Measurements from ENCODE around the gene WT1. TPM values are rescaled to one million over a fixed set of nuclear protein-coding genes. Genes with fewer than 3 reads are reported as not detected.

WT1 gene
- total RNA-seq, 4 donors from 2014 or later: 0.33 to 0.40 TPM; not detected in 2

DNA sequence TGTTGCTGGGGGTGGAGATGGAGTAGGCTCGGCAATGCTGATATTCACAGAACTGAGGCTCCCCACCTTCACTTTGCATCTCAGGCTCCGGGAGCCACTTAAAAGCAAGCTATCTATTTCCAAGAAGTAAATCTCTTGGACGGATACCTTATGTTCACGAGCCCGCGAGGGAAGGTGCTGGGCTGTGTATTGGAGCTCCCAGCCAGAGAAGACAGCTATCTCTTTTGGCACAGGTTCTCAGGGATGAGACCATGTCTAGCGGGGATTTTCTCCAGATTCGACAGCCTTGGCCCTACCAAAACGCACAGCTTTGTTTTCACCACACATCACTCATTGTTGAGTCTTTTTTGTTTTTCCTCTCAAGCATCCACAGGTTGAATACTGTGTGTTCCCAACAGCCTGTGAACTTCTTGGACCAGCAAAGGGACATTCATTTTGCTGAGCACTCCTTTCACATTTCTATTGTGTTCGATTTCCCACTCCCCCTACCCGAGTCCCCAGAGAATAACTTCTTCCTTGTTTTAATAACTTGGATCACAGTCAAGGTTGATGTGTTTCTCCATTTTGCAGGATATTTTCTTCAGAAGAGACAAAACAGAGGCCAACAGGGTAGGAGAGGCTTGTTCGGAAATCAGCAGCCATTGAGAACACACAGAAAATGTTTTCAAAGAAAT, 23.3 kb downstream of the WT1 start:
- Histone ChIP-seq H3K27me3 (no peaks in the 10 kb centered on the region), H3K9me3 (no peaks in the 10 kb centered on the region), H3K4me3 (replicated peaks in 1 of 3) (no peak overlapping the region), H3K36me3 (no peaks in the 10 kb centered on the region), H3K27ac (no peak overlapping the region), H3K4me1 (no peaks in the 10 kb centered on the region)
- intact Hi-C loops (cut with DNase I): no loop called here
- TF ChIP-seq, protein P1, sequence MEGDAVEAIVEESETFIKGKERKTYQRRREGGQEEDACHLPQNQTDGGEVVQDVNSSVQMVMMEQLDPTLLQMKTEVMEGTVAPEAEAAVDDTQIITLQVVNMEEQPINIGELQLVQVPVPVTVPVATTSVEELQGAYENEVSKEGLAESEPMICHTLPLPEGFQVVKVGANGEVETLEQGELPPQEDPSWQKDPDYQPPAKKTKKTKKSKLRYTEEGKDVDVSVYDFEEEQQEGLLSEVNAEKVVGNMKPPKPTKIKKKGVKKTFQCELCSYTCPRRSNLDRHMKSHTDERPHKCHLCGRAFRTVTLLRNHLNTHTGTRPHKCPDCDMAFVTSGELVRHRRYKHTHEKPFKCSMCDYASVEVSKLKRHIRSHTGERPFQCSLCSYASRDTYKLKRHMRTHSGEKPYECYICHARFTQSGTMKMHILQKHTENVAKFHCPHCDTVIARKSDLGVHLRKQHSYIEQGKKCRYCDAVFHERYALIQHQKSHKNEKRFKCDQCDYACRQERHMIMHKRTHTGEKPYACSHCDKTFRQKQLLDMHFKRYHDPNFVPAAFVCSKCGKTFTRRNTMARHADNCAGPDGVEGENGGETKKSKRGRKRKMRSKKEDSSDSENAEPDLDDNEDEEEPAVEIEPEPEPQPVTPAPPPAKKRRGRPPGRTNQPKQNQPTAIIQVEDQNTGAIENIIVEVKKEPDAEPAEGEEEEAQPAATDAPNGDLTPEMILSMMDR (IDR thresholded peaks at IDR 0.05): no peak
- TF ChIP-seq POLR2A (IDR thresholded peaks at IDR 0.05): no peak
- DNase-seq: no peak
- WGBS, 2 donors: 84 to 88% methylated on average over 12 of the region's 12 CpGs

DNA sequence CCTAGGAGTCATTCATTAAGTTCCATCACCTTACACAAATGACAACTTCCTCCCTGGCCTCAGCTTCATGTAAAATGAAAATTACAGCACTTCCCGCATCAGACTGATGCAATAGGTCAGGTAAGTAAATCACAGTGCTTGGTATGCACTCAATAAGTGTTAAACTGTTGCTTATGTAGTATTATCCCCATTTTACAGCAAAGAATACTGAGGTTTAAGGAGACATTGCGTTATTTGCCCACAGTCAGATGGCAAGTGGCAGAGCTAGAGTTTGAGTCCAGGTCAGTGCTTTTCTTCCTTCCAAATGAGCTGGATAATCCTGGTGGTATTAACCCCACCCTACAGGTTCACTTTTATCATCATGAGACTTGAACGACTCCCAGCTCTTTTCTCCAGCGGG, 29.7 kb downstream of the WT1 start:
- 86 to 90% methylated on average over 4 of the region's 4 CpGs for WGBS, 2 donors
- Histone ChIP-seq H3K27me3 (no peaks in the 10 kb centered on the region), H3K9me3 (no peaks in the 10 kb centered on the region), H3K27ac (no peak overlapping the region), H3K4me3 (replicated peaks in 1 of 3) (no peak overlapping the region), H3K4me1 (no peaks in the 10 kb centered on the region), H3K36me3 (no peaks in the 10 kb centered on the region)
- TF ChIP-seq, protein P1 (IDR thresholded peaks at IDR 0.05): no peak
- TF ChIP-seq POLR2A (IDR thresholded peaks at IDR 0.05): no peak
- intact Hi-C loops (cut with DNase I): no loop called here
- no peak for DNase-seq

DNA sequence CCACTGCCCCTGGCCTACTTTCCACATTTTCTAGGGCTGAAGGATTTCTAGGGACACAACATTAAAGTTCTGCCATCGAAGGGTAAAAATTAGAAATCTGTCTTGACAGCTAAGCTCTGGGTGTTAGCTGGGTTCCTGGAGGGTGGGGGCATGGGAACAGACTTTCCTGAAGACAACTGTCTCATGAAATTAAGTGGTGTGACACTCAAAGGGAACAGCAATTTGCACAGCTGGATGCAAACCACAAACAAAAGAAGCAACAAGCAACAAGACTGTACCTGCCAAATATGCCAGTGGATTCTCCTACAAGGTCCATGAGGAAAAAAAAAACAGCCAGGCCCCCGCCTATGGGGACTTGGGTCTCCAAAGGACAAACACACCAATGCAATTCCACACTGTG, 32.5 kb downstream of the WT1 start:
- DNase-seq: no peak
- Histone ChIP-seq H3K4me3 (replicated peaks in 1 of 3) (no peak overlapping the region), H3K36me3 (no peaks in the 10 kb centered on the region), H3K27me3 (no peaks in the 10 kb centered on the region), H3K4me1 (no peaks in the 10 kb centered on the region), H3K27ac (no peak overlapping the region), H3K9me3 (no peaks in the 10 kb centered on the region)
- 76 to 88% methylated on average over 2 of the region's 2 CpGs for WGBS, 2 donors
- TF ChIP-seq, protein P1 (IDR thresholded peaks at IDR 0.05): no peak
- TF ChIP-seq POLR2A (IDR thresholded peaks at IDR 0.05): no peak
- intact Hi-C loops (cut with DNase I): no loop called here

DNA sequence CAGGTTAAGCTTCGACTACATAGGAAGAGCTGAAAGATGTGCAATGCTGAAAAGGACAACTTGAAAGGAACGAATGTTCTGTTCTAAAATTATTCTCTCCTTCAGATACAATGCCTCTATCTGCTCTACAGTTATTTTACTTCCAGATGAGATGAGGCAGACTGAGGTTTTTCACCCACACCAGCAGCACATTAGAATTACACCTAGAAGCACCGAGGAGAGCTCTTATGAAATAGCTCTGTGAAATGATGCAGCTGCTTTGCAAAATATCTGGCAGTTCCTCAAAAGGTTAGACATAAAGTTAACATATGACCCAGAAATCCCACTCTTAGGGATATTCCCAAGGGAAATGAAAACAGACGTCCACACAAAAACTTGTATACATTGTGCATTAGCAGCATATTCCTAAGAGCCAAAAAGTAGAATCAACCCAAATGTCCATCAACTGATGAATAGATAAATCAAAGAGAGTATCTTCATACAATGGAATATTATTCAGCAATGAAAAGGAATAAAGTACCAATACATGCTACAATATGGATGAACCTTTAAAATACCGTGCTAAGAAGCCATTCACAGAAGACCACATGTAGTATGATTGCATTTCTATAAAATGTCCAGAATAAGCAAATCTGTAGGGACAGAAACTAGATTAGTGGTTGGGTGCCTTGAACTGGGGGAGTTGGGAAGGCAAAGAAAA, 34.5 kb downstream of the WT1 start:
- no peak overlapping the region for H3K27ac ChIP-seq
- H3K27me3 ChIP-seq: no peaks in the 10 kb centered on the region
- no peak for DNase-seq
- no peaks in the 10 kb centered on the region for H3K36me3 ChIP-seq
- intact Hi-C loops (cut with DNase I): no loop called here
- H3K9me3 ChIP-seq: no peaks in the 10 kb centered on the region
- no peak overlapping the region for H3K4me3 ChIP-seq (replicated peaks in 1 of 3)
- TF ChIP-seq POLR2A (IDR thresholded peaks at IDR 0.05): no peak
- TF ChIP-seq, protein P1 (IDR thresholded peaks at IDR 0.05): no peak
- no peaks in the 10 kb centered on the region for H3K4me1 ChIP-seq
- WGBS, 2 donors: 70 to 77% methylated on average over 5 of the region's 5 CpGs

DNA sequence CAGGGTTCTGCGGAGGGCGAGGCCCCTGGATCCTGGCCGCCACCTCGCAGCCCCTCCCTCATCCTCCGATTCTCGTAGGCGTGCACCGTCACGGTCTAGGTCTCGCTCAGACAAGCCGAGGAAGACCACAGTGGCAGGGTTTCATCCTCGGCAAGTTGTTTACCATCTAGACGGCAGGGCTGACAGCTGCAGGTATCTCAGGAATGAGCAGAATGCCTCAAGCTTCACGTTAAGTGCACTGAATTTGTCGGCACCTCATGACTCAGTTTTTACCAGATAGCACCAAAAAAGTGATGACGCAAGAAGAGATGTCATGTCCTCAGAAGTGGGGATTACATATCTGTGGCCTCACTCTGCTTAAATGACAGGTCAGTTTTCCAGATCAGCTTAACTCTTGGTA, 35.1 kb downstream of the WT1 start:
- H3K27ac ChIP-seq: no peak overlapping the region
- H3K9me3 ChIP-seq: no peaks in the 10 kb centered on the region
- H3K36me3 ChIP-seq: no peaks in the 10 kb centered on the region
- no peak for DNase-seq
- no peaks in the 10 kb centered on the region for H3K27me3 ChIP-seq
- TF ChIP-seq POLR2A (IDR thresholded peaks at IDR 0.05): no peak
- TF ChIP-seq, protein P1 (IDR thresholded peaks at IDR 0.05): no peak
- 15 to 23% methylated on average over 14 of the region's 16 CpGs for WGBS, 2 donors
- intact Hi-C loops (cut with DNase I): no loop called here
- no peaks in the 10 kb centered on the region for H3K4me1 ChIP-seq
- H3K4me3 ChIP-seq (replicated peaks in 1 of 3): no peak overlapping the region
